Pancreas (tissue), 10 donors: ENCODE results near the gene L3MBTL3. TPM values are rescaled to one million over a fixed set of nuclear protein-coding genes. Genes with fewer than 3 reads are reported as not detected.

Experiments
- ATAC-seq, 4 donors: fragments of 200-7000 bp; cut with Tn5 transposase; one replicate each; pipeline versions ENCODE4 v1.8.0 to v1.9.1; 2020; ENCODE audit warnings: mild to moderate bottlenecking in 4 of 4, moderate library complexity in 4 of 4
- DNase-seq, 6 donors: peaks; one replicate each; pipeline ENCODE4 v3.0.0-alpha.2; 2020
- FAIRE-seq: peaks from 2 replicates; lab custom pipeline; 2012; peaks lifted over from hg19 to GRCh38; lab: Jason Lieb, UNC
- H3K27ac ChIP-seq, 4 donors: fragments of 200-600 bp; sonication (generic); 1 replicate in 3 of 4; 2 replicates in 1 of 4; pipeline versions ENCODE4 v1.5.0 to v1.8.0; 2020
- H3K27me3 ChIP-seq, 4 donors: fragments of 200-600 bp; one replicate each; pipeline ENCODE4 v1.8.0; 2021
- H3K36me3 ChIP-seq, 3 donors: fragments of 200-600 bp; sonication (generic) in 1 of 3; one replicate each; pipeline versions ENCODE4 v1.5.0 to v1.8.0; 2020 to 2021
- H3K4me1 ChIP-seq, 3 donors: fragments of 200-600 bp; one replicate each; pipeline ENCODE4 v1.8.0; 2021
- H3K4me3 ChIP-seq, 4 donors: fragments of 200-600 bp; sonication (generic) in 2 of 4; one replicate each; pipeline versions ENCODE4 v1.5.0 to v1.8.0; 2020 to 2021
- H3K9me3 ChIP-seq, 4 donors: fragments of 200-600 bp; one replicate each; pipeline ENCODE4 v1.8.0; 2021
- CTCF ChIP-seq, 4 donors: fragments of 200-600 bp; sonication (generic) in 3 of 4; IDR thresholded peaks; one replicate each; pipeline versions ENCODE4 v1.5.0 to v1.8.0; 2021; ENCODE audit warnings: antibody characterized with exemption in 4 of 4
- WGBS, 2 donors: extraction: QIAGEN DNeasy Blood & Tissue Kit; methylation state at CpG; one replicate each; pipeline ENCODE4 v1.1.7; 2013; 5-methylcytosine and 5-hydroxymethylcytosine counted together
- intact Hi-C, 3 donors: fragments of 100-400 bp; cut with DNase I; formaldehyde crosslinking; loops; one replicate each; pipeline versions ENCODE4 v1.11.1 to v1.14.2; 2022
- polyA plus RNA-seq, 2 donors: library from polyadenylated mRNA; stranded (reverse); fragments of 200-250 nt; gene quantifications; one replicate each; pipeline ENCODE4 v1.2.3, GENCODE V29; 2013
- total RNA-seq, 6 donors: library from RNA; stranded (reverse); fragmentation: NEBNext Ultra II Directional in 4 of 6; extraction: Animal tissue kit (Norgen Biotek cat#: 25700) in 4 of 6; gene quantifications; one replicate each; pipeline versions ENCODE4 v1.2.1 to v1.2.4, GENCODE V29; 2021 to 2023
- donor health status: healthy with polysubstance abuse.
- donor health status: DM: no; HTN: no; CAD: no; lungs with moderate emphysema.
- donor health status: DM: no; HTN: no; CAD: no.
- donor health status: control.
- donor health status: control.
- donor health status: Bipolar disorder and iron deficiency.
- donor health status: DM: yes; HTN: yes; CAD: no.
- donor health status: DM: no; HTN: no; CAD: no.
- donor health status: DM: no; HTN: no; CAD: no.
- donor health status: DM: yes; HTN: yes; CAD: no.

Gene L3MBTL3
- total and polyA plus RNA-seq, 8 donors = 0.95 to 5.3 (median 3.1) TPM

- FAIRE-seq (no peak), DNase-seq (no peak), ATAC-seq (no peak)
- intact Hi-C loops = no loop called here
- Histone ChIP-seq H3K9me3 (no peaks in the 10 kb centered on the region), H3K36me3 (no peaks in the 10 kb centered on the region), H3K27me3 (no peaks in the 10 kb centered on the region), H3K4me3 (no peak overlapping the region), H3K4me1 (no peaks in the 10 kb centered on the region), H3K27ac (no peak overlapping the region)
- TF ChIP-seq CTCF (IDR thresholded peaks at IDR 0.05) = no peak
- 78 to 89% methylated on average over 7 of the region's 7 CpGs for WGBS, 2 donors
Measured at GRCh38 chr6:130138116-130138908, 119.9 kb downstream of the L3MBTL3 start.

- no peak overlapping the region for H3K4me3 ChIP-seq
- DNase-seq = no peak
- no peaks in the 10 kb centered on the region for H3K36me3 ChIP-seq
- no peak for TF ChIP-seq CTCF (IDR thresholded peaks at IDR 0.05)
- H3K27ac ChIP-seq = no peak overlapping the region
- intact Hi-C loops = no loop called here
- WGBS, 2 donors = 59 to 60% methylated on average over 3 of the region's 3 CpGs
- H3K4me1 ChIP-seq = no peaks in the 10 kb centered on the region
- H3K9me3 ChIP-seq = no peaks in the 10 kb centered on the region
- H3K27me3 ChIP-seq = no peaks in the 10 kb centered on the region
- no peak for FAIRE-seq
- ATAC-seq = no peak
Measured at GRCh38 chr6:130138909-130139242, 120.5 kb downstream of the L3MBTL3 start.

- FAIRE-seq = no peak
Measured at GRCh38 chr6:130140084-130140483, 121.7 kb downstream of the L3MBTL3 start.

GRCh38 chr6:130143709-130144108 is 125.3 kb downstream of the L3MBTL3 start:
- 94% methylated on average over 3 of the region's 3 CpGs for WGBS, 2 donors
- no peak for DNase-seq
- no peaks in the 10 kb centered on the region for H3K27me3 ChIP-seq
- intact Hi-C loops = no loop called here
- H3K9me3 ChIP-seq = no peaks in the 10 kb centered on the region
- no peak for ATAC-seq
- TF ChIP-seq CTCF (IDR thresholded peaks at IDR 0.05) = no peak
- FAIRE-seq = no peak
- no peak overlapping the region for H3K27ac ChIP-seq
- H3K36me3 ChIP-seq = no peaks in the 10 kb centered on the region
- H3K4me1 ChIP-seq = no peaks in the 10 kb centered on the region
- H3K4me3 ChIP-seq = no peak overlapping the region

More at GRCh38 chr6:130140084-130140483, 121.7 kb downstream of the L3MBTL3 start:
- Histone ChIP-seq H3K9me3 (no peaks in the 10 kb centered on the region), H3K27me3 (no peaks in the 10 kb centered on the region), H3K4me3 (no peak overlapping the region), H3K4me1 (no peaks in the 10 kb centered on the region), H3K36me3 (no peaks in the 10 kb centered on the region), H3K27ac (no peak overlapping the region)
- ATAC-seq (no peak), DNase-seq (no peak)
- TF ChIP-seq CTCF (IDR thresholded peaks at IDR 0.05) = no peak
- intact Hi-C loops = no loop called here
- 92 to 93% methylated on average over 2 of the region's 2 CpGs for WGBS, 2 donors

- DNase-seq (no peak), ATAC-seq (no peak), FAIRE-seq (no peak)
- no peaks in the 10 kb centered on the region for H3K27me3 ChIP-seq
- no peaks in the 10 kb centered on the region for H3K9me3 ChIP-seq
- H3K4me3 ChIP-seq = no peak overlapping the region
- H3K4me1 ChIP-seq = no peaks in the 10 kb centered on the region
- TF ChIP-seq CTCF (IDR thresholded peaks at IDR 0.05) = no peak
- H3K36me3 ChIP-seq = no peaks in the 10 kb centered on the region
- intact Hi-C loops = no loop called here
- 86 to 87% methylated on average over 3 of the region's 3 CpGs for WGBS, 2 donors
- no peak overlapping the region for H3K27ac ChIP-seq
Measured at GRCh38 chr6:130147111-130147510, 128.7 kb downstream of the L3MBTL3 start.
